HepG2 (cell line): Measurements from ENCODE around the gene SLC9A8. TPM values are rescaled to one million over a fixed set of nuclear protein-coding genes. Genes with fewer than 3 reads are reported as not detected.

Experiments
- ATRX ChIP-seq: sonication (generic); formaldehyde crosslinking; IDR thresholded peaks from 2 replicates; pipeline ENCODE4 v1.4.0; 2020; ENCODE audit warnings: missing genetic modification reagents, borderline replicate concordance
- CSRNP1 ChIP-seq: sonication (generic); formaldehyde crosslinking; IDR thresholded peaks from 2 replicates; pipeline ENCODE4 v1.8.1; 2023; ENCODE audit warnings: mild to moderate bottlenecking, missing genetic modification reagents
- KAT7 ChIP-seq: IDR thresholded peaks from 2 replicates; pipeline ENCODE4 v1.6.1; 2018; ENCODE audit warnings: borderline replicate concordance, missing compliant biosample characterization
- KDM3A ChIP-seq: IDR thresholded peaks from 2 replicates; pipeline ENCODE4 v1.6.1; 2018; ENCODE audit warnings: low read depth, missing compliant biosample characterization
- MATR3 ChIP-seq: sonication (generic); formaldehyde crosslinking; IDR thresholded peaks from 2 replicates; pipeline ENCODE4 v1.4.0; 2020; ENCODE audit warnings: missing genetic modification reagents
- MIER2 ChIP-seq: IDR thresholded peaks from 2 replicates; pipeline ENCODE4 v1.6.1; 2016; ENCODE audit warnings: missing biosample characterization, missing genetic modification reagents
- MYNN ChIP-seq: sonication (generic); formaldehyde crosslinking; IDR thresholded peaks from 2 replicates; pipeline ENCODE4 v1.4.0; 2020; ENCODE audit warnings: mild to moderate bottlenecking, low read depth, missing genetic modification reagents
- NCOA2 ChIP-seq: sonication (generic); formaldehyde crosslinking; IDR thresholded peaks from 2 replicates; pipeline ENCODE4 v1.8.0; 2022; ENCODE audit warnings: inconsistent platforms
- NFYB ChIP-seq: sonication (generic); formaldehyde crosslinking; IDR thresholded peaks from 2 replicates; pipeline ENCODE4 v1.4.0; 2020; ENCODE audit warnings: missing genetic modification reagents
- PHF21A ChIP-seq: sonication (generic); formaldehyde crosslinking; IDR thresholded peaks from 2 replicates; pipeline ENCODE4 v1.5.0; 2020; ENCODE audit warnings: mild to moderate bottlenecking, missing genetic modification reagents
- SATB2 ChIP-seq: sonication (generic); formaldehyde crosslinking; IDR thresholded peaks from 2 replicates; pipeline ENCODE4 v1.5.0; 2020; ENCODE audit warnings: missing genetic modification reagents
- SMC3 ChIP-seq: IDR thresholded peaks from 2 replicates; pipeline ENCODE4 v1.6.1; 2011; ENCODE audit warnings: low read length, improper control_type of control experiment
- STAT5B ChIP-seq: sonication (generic); formaldehyde crosslinking; IDR thresholded peaks from 2 replicates; pipeline ENCODE4 v1.4.0; 2020; ENCODE audit warnings: missing genetic modification reagents
- TGIF2 ChIP-seq: IDR thresholded peaks from 2 replicates; pipeline ENCODE4 v1.6.1; 2016; ENCODE audit warnings: control low read depth, missing compliant biosample characterization
- ZBTB14 ChIP-seq: sonication (generic); formaldehyde crosslinking; IDR thresholded peaks from 2 replicates; pipeline ENCODE4 v1.4.0; 2020; ENCODE audit warnings: missing genetic modification reagents
- ZFX ChIP-seq: sonication (generic); formaldehyde crosslinking; IDR thresholded peaks from 2 replicates; pipeline ENCODE4 v1.4.0; 2020; ENCODE audit warnings: mild to moderate bottlenecking, low read depth, missing genetic modification reagents, moderate library complexity
- ZNF101 ChIP-seq: sonication (generic); formaldehyde crosslinking; IDR thresholded peaks from 2 replicates; pipeline ENCODE4 v1.4.0; 2020; ENCODE audit warnings: mild to moderate bottlenecking, low read depth, missing genetic modification reagents, borderline replicate concordance
- ZNF18 ChIP-seq: sonication (generic); formaldehyde crosslinking; IDR thresholded peaks from 2 replicates; pipeline ENCODE4 v1.8.0; 2022; ENCODE audit warnings: mild to moderate bottlenecking, missing genetic modification reagents; ENCODE audit not compliant: insufficient replicate concordance
- ZNF292 ChIP-seq: sonication (generic); formaldehyde crosslinking; IDR thresholded peaks from 2 replicates; pipeline ENCODE4 v1.8.1; 2022; ENCODE audit warnings: mild to moderate bottlenecking, low read depth, missing genetic modification reagents, borderline replicate concordance
- ZNF331 ChIP-seq: sonication (generic); formaldehyde crosslinking; IDR thresholded peaks from 2 replicates; pipeline ENCODE4 v1.4.0; 2020; ENCODE audit warnings: missing genetic modification reagents
- ZNF530 ChIP-seq: sonication (generic); formaldehyde crosslinking; IDR thresholded peaks from 2 replicates; pipeline ENCODE4 v1.5.0; 2020; ENCODE audit warnings: low read depth, mild to moderate bottlenecking, missing genetic modification reagents
- ZNF747 ChIP-seq: sonication (generic); formaldehyde crosslinking; IDR thresholded peaks from 2 replicates; pipeline ENCODE4 v1.8.1; 2023; ENCODE audit warnings: missing genetic modification reagents, mild to moderate bottlenecking, borderline replicate concordance
- ZNF749 ChIP-seq: sonication (generic); formaldehyde crosslinking; IDR thresholded peaks from 2 replicates; pipeline ENCODE4 v1.8.0; 2022; ENCODE audit warnings: mild to moderate bottlenecking, missing genetic modification reagents, moderate library complexity, borderline replicate concordance
- ZNF841 ChIP-seq: sonication (generic); formaldehyde crosslinking; IDR thresholded peaks from 2 replicates; pipeline ENCODE4 v1.8.1; 2023; ENCODE audit warnings: missing genetic modification reagents, borderline replicate concordance
- ZSCAN5A ChIP-seq: sonication (generic); formaldehyde crosslinking; IDR thresholded peaks from 2 replicates; pipeline ENCODE4 v1.8.0; 2022; ENCODE audit warnings: mild to moderate bottlenecking, missing genetic modification reagents, borderline replicate concordance
- polyA plus RNA-seq, 8 experiments: library from polyadenylated mRNA; depleted of rRNA in 3 of 8; stranded (reverse) in 7 of 8; unstranded in 1 of 8; fragments of >200 nt; fragmentation: Illumina TruSeq in 4 of 8; extraction: Trizol in 4 of 8; gene quantifications; 2 replicates each; pipeline versions ENCODE4 v1.2.1 to v1.2.3, GENCODE V29; 2011 to 2016; ENCODE audit warnings: low read depth in 4 of 8, missing spikeins in 1 of 8, mixed read lengths in 1 of 8; ENCODE audit not compliant: insufficient read depth in 1 of 8
- total RNA-seq, 5 experiments: library from RNA; depleted of rRNA; stranded (reverse); fragments of >200 nt; fragmentation: Illumina TruSeq; extraction: Trizol; gene quantifications; 2 replicates each; pipeline ENCODE4 v1.2.3, GENCODE V29; 2016; ENCODE audit warnings: low read depth in 1 of 5

The SLC9A8 gene
- total and polyA plus RNA-seq, 2 of the 13 experiments (the other 11 are each of a cell fraction or from before 2014, with no cell fraction given): 4.1 to 7.4 TPM

DNA sequence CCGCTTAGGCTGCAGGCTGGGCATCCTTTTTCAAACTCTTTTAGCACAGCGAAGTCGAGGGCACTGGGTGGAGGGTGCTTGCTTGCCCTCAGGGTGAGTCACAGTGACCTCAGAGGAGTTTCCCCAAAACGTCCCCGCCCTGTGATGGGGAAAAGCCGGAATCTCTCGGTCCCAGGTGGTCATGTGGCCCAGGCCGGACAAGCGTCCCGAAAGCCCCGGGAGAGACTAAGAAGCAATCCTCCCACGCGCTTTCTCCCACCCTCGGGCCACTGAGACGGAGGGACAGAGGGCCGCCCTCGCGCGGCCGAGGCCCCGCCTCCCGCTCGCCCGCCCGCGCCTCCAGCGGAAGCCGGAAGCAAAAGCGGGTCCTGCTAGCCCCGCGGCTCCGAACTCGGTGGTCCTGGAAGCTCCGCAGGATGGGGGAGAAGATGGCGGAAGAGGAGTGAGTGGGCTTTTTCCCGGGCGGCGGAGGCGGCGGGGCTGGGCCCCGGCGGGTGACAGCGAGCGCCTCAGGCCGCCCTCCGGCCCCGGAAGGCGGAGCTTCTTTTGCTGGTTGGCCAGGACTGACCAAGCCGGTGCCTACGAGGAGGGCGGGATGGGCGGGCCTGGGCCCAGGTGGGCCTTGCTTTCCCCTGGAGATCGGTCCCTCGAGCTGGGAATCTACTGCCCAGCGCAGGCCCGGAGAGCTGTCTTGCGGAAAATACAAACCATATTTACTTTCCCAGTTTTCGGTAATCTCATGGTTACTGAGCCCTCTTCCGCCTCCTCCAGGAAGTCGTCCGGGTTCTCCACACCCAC lies at the start of gene SLC9A8 (continued):
- TF ChIP-seq SMC3 (no peak), ZSCAN5A (no peak), PHF21A (CRISPR knock-in tag) (peak; percentile 55; the same call in 1 of the 2 replicates), ZNF18 (CRISPR knock-in tag) (peak; percentile 39), ZNF292 (CRISPR knock-in tag) (0 out of 2 replicates have a peak, but pooled peaks have one; percentile 3), NCOA2 (CRISPR knock-in tag) (peak; percentile 30), ZBTB14 (peak; percentile 62), MIER2 (CRISPR knock-in tag) (0 out of 2 replicates have a peak, but pooled peaks have one; percentile 72), SATB2 (CRISPR knock-in tag) (peak; percentile 83; the same call in 1 of the 2 replicates), ZNF747 (CRISPR knock-in tag) (peak; percentile 98), ZNF331 (CRISPR knock-in tag) (peak; percentile 77), KDM3A (CRISPR knock-in tag) (peak; percentile 87; the same call in 1 of the 2 replicates), ZNF749 (CRISPR knock-in tag) (no peak; the same call in 1 of the 2 replicates), MYNN (CRISPR knock-in tag) (no peak), ZNF530 (CRISPR knock-in tag) (no peak), NFYB (CRISPR knock-in tag) (no peak; the same call in 1 of the 2 replicates), MATR3 (CRISPR knock-in tag) (no peak), STAT5B (peak; percentile 75; the same call in 1 of the 2 replicates), KAT7 (CRISPR knock-in tag) (peak; percentile 70; the same call in 1 of the 2 replicates), CSRNP1 (no peak; the same call in 1 of the 2 replicates), ZFX (CRISPR knock-in tag) (peak; percentile 94), ATRX (no peak), ZNF841 (CRISPR knock-in tag) (no peak), ZNF101 (CRISPR knock-in tag) (peak; percentile 91; the same call in 1 of the 2 replicates), TGIF2 (CRISPR knock-in tag) (peak; percentile 90)
